Tibial nerve (tissue), 4 donors: Measurements from ENCODE around the gene MBTPS2.

ENCODE experiments used
- EP300 ChIP-seq, 2 donors: sonication (generic); formaldehyde crosslinking; IDR thresholded peaks; one replicate each; pipeline ENCODE4 v1.6.1; 2017; ENCODE audit warnings: antibody characterized with exemption in 2 of 2, mild to moderate bottlenecking in 1 of 2
- POLR2A ChIP-seq, 2 donors: fragments of 450-650 bp; IDR thresholded peaks; one replicate each; pipeline ENCODE4 v1.6.1; 2017; ENCODE audit warnings: antibody characterized with exemption in 2 of 2, mild to moderate bottlenecking in 2 of 2, moderate library complexity in 2 of 2
- TF ChIP-seq, protein P1 (sequence below), 5 experiments: fragments of 200-600 bp in 3 of 5; fragments of 450-650 bp in 2 of 5; sonication (generic) in 3 of 5; IDR thresholded peaks; one replicate each; pipeline ENCODE4 v1.5.1; 2016 to 2019; ENCODE audit warnings: antibody characterized with exemption in 5 of 5, mild to moderate bottlenecking in 3 of 5, moderate library complexity in 2 of 5

DNA sequence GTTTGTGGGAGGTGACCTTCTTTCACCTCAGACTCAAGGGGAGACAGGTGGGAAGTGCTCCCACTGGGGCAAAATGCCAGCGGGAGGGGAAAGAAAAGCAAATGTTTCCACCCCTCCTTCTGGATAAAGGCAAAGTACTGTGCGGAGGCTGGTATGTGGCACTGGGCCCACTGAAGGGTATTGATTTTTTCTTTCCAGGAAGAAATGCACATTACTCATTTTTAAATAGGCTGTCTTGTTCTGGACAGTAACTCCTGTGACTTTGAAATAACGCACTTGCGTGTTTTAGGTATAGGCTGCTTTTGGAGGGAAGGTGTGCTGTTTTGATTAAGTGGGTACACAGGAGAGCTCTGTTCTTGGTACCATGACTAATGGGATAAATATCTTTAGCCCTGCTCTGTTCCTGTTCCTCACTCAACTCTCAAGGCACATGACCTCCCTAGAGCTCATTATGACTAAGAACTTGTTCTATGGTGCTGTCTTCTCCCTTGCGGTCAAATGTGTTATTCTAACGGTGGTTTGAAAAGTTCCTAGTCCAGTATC is 40.7 kb upstream of the MBTPS2 start:
- TF ChIP-seq, protein P1, sequence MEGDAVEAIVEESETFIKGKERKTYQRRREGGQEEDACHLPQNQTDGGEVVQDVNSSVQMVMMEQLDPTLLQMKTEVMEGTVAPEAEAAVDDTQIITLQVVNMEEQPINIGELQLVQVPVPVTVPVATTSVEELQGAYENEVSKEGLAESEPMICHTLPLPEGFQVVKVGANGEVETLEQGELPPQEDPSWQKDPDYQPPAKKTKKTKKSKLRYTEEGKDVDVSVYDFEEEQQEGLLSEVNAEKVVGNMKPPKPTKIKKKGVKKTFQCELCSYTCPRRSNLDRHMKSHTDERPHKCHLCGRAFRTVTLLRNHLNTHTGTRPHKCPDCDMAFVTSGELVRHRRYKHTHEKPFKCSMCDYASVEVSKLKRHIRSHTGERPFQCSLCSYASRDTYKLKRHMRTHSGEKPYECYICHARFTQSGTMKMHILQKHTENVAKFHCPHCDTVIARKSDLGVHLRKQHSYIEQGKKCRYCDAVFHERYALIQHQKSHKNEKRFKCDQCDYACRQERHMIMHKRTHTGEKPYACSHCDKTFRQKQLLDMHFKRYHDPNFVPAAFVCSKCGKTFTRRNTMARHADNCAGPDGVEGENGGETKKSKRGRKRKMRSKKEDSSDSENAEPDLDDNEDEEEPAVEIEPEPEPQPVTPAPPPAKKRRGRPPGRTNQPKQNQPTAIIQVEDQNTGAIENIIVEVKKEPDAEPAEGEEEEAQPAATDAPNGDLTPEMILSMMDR (IDR thresholded peaks at IDR 0.05), result no peak
- no peak for TF ChIP-seq POLR2A (IDR thresholded peaks at IDR 0.05)
- TF ChIP-seq EP300 (IDR thresholded peaks at IDR 0.05), result no peak
